ENCODE measurements around the gene EEA1.

- TF ChIP-seq EZH2 (IDR thresholded peaks at IDR 0.05; ENCODE audit: borderline replicate concordance, low read depth, low read length, poor library complexity, severe bottlenecking), result no peak
- no peak for TF ChIP-seq CTCF (conservative IDR thresholded peaks at IDR 0.05; ENCODE audit: low read depth, low read length)
Measured at GRCh38 chr12:92879698-92880322, 49.3 kb downstream of the EEA1 start.

All from A673 (cell line).